ENCODE results near the gene DENND5B. TPM values are rescaled to one million over a fixed set of nuclear protein-coding genes. Genes with fewer than 3 reads are reported as not detected.
A peak's percentile ranks its signal among the peaks of the same experiment; 100 is the strongest.
"Not testable (repeated sequence)": the region's sequence is repeated elsewhere in the genome, so short reads cannot be mapped to it uniquely, and the experiment has no call there.

Gene DENND5B
- total RNA-seq, 1 experiment from 2014 or later = 18.6 TPM

GRCh38 chr12:31560516-31560915 lies 30.4 kb downstream of the DENND5B start:
- H3K27me3 Mint-ChIP-seq (ENCODE audit: insufficient read depth, unreplicated experiment) = no peaks in the 10 kb centered on the region
- intact Hi-C loops (cut with micrococcal nuclease) = no loop called here
- ChIA-PET CTCF (interaction anchor here (0.7 kb wide), 2 partner anchors 15 to 557 kb away, joined by 3 read pairs; no protein-coding TSS in a partner anchor), POLR2A (no interaction called here)
- no peak overlapping the region for H3K4me3 Mint-ChIP-seq (ENCODE audit: unreplicated experiment)
- no peak for TF ChIP-seq CTCF (IDR thresholded peaks at IDR 0.05; ENCODE audit: unreplicated experiment)
- H3K36me3 Mint-ChIP-seq (ENCODE audit: insufficient read depth, unreplicated experiment) = no peaks in the 10 kb centered on the region
- H3K27ac Mint-ChIP-seq (ENCODE audit: low read depth, unreplicated experiment) = no peak overlapping the region
- H3K9me3 Mint-ChIP-seq (ENCODE audit: unreplicated experiment) = peaks cover 8% of the 10 kb centered on the region
- no TSS peak for BruUV-seq (replicated peaks)
- DNase-seq (ENCODE audit: unreplicated experiment) = no peak
- H3K4me1 Mint-ChIP-seq (ENCODE audit: insufficient read depth, unreplicated experiment) = peaks cover 6% of the 10 kb centered on the region

GRCh38 chr12:31558521-31558920 lies 32.4 kb downstream of the DENND5B start:
- Mint-ChIP-seq H3K27ac (ENCODE audit: low read depth, unreplicated experiment) (peak overlapping the region; percentile 59), H3K9me3 (ENCODE audit: unreplicated experiment) (peaks cover 16% of the 10 kb centered on the region), H3K4me3 (ENCODE audit: unreplicated experiment) (no peak overlapping the region), H3K27me3 (ENCODE audit: insufficient read depth, unreplicated experiment) (no peaks in the 10 kb centered on the region), H3K4me1 (ENCODE audit: insufficient read depth, unreplicated experiment) (peaks cover 6% of the 10 kb centered on the region), H3K36me3 (ENCODE audit: insufficient read depth, unreplicated experiment) (no peaks in the 10 kb centered on the region)
- intact Hi-C loops (cut with micrococcal nuclease) = no loop called here
- BruUV-seq (replicated peaks) = no TSS peak
- ChIA-PET CTCF (interaction anchor here (1.4 kb wide), 1 partner anchor 80 kb away, joined by 3 read pairs; no protein-coding TSS in a partner anchor), POLR2A (interaction anchor here (1.0 to 1.5 kb wide), 2 partner anchors 31 to 40 kb away, joined by 3 to 6 read pairs; no protein-coding TSS in a partner anchor)
- TF ChIP-seq CTCF (IDR thresholded peaks at IDR 0.05; ENCODE audit: unreplicated experiment) = no peak
- DNase-seq (ENCODE audit: unreplicated experiment) = no peak

- ChIA-PET CTCF (no interaction called here), POLR2A (interaction anchor here (0.7 kb wide), 1 partner anchor 31 kb away, joined by 3 read pairs; no protein-coding TSS in a partner anchor)
- TF ChIP-seq CTCF (IDR thresholded peaks at IDR 0.05; ENCODE audit: unreplicated experiment) = no peak
- intact Hi-C loops (cut with micrococcal nuclease) = no loop called here
- H3K4me1 Mint-ChIP-seq (ENCODE audit: insufficient read depth, unreplicated experiment) = peaks cover 6% of the 10 kb centered on the region
- peaks cover 24% of the 10 kb centered on the region for H3K9me3 Mint-ChIP-seq (ENCODE audit: unreplicated experiment)
- BruUV-seq (replicated peaks) = no TSS peak
- H3K27me3 Mint-ChIP-seq (ENCODE audit: insufficient read depth, unreplicated experiment) = no peaks in the 10 kb centered on the region
- H3K36me3 Mint-ChIP-seq (ENCODE audit: insufficient read depth, unreplicated experiment) = no peaks in the 10 kb centered on the region
- DNase-seq (ENCODE audit: unreplicated experiment) = no peak
- no peak overlapping the region for H3K27ac Mint-ChIP-seq (ENCODE audit: low read depth, unreplicated experiment)
- no peak overlapping the region for H3K4me3 Mint-ChIP-seq (ENCODE audit: unreplicated experiment)
These were observed 33.2 kb downstream of the DENND5B start for GRCh38 chr12:31557707-31558106.

- CTCF ChIA-PET = interaction anchor here (0.6 kb wide), 1 partner anchor 65 kb away, joined by 3 read pairs; no protein-coding TSS in a partner anchor
- H3K27me3 Mint-ChIP-seq (ENCODE audit: insufficient read depth, unreplicated experiment); H3K27ac Mint-ChIP-seq (ENCODE audit: low read depth, unreplicated experiment); intact Hi-C loops (cut with micrococcal nuclease); DNase-seq (ENCODE audit: unreplicated experiment); BruUV-seq (replicated peaks); POLR2A ChIA-PET; H3K4me3 Mint-ChIP-seq (ENCODE audit: unreplicated experiment); H3K4me1 Mint-ChIP-seq (ENCODE audit: insufficient read depth, unreplicated experiment); H3K36me3 Mint-ChIP-seq (ENCODE audit: insufficient read depth, unreplicated experiment): not testable (repeated sequence)
- peaks cover 24% of the 10 kb centered on the region for H3K9me3 Mint-ChIP-seq (ENCODE audit: unreplicated experiment)
These were observed 35.5 kb downstream of the DENND5B start for GRCh38 chr12:31555466-31555865.

- H3K27ac Mint-ChIP-seq (ENCODE audit: low read depth, unreplicated experiment); H3K36me3 Mint-ChIP-seq (ENCODE audit: insufficient read depth, unreplicated experiment); CTCF ChIA-PET; BruUV-seq (replicated peaks); intact Hi-C loops (cut with micrococcal nuclease); POLR2A ChIA-PET; H3K4me3 Mint-ChIP-seq (ENCODE audit: unreplicated experiment); DNase-seq (ENCODE audit: unreplicated experiment); H3K4me1 Mint-ChIP-seq (ENCODE audit: insufficient read depth, unreplicated experiment); H3K27me3 Mint-ChIP-seq (ENCODE audit: insufficient read depth, unreplicated experiment): not testable (repeated sequence)
- peaks cover 16% of the 10 kb centered on the region for H3K9me3 Mint-ChIP-seq (ENCODE audit: unreplicated experiment)
These were observed 40.3 kb downstream of the DENND5B start for GRCh38 chr12:31550590-31550989.
